HG03457 (cell line): ENCODE measurements around the gene CCDC30.

Experiments used
- ATAC-seq: cut with Tn5 transposase; IDR thresholded peaks from one replicate; pipeline ENCODE4 v1.9.1; 2021; ENCODE audit warnings: moderate number of reproducible peaks; ENCODE audit not compliant: unreplicated experiment

CCDC30 gene

DNA sequence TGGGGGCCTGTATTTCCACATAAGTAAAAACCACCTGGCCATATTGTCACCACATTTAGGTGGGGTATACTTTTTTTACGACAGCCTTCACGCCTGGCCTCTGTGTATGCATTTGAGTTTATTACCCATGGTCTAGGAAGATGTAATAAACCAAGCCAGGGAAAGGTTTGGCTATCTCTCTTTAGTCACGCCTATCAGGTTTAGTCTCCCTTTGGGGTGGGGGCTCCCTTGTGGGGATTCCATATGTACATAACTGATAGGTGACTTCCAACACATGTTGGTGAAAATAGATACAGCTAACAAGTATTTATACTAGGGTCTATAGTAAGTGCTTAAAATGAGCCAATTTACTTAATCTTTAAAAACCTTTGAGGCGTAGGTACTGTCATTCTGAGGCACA lies 223.3 kb downstream of the CCDC30 start:
- ATAC-seq: no peak

DNA sequence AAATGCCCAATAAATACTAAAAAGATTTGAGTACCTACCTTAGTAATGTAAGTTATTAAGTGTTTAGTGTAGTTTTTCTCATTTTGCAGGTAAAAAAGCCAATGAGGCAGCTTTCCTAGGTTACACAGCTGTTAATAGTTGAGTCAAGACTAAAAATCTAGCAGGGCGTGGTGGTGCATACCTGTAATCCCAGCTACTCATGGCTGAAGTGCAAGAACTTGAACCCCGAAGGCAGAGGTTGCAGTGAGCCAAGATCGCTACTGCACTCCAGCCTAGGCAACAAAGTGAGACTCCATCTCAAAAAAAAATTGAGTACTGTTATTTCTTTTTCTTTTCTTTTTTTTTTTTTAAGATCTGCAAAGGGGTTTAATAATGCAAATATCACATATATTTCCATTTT lies 226.8 kb downstream of the CCDC30 start:
- ATAC-seq: no peak

DNA sequence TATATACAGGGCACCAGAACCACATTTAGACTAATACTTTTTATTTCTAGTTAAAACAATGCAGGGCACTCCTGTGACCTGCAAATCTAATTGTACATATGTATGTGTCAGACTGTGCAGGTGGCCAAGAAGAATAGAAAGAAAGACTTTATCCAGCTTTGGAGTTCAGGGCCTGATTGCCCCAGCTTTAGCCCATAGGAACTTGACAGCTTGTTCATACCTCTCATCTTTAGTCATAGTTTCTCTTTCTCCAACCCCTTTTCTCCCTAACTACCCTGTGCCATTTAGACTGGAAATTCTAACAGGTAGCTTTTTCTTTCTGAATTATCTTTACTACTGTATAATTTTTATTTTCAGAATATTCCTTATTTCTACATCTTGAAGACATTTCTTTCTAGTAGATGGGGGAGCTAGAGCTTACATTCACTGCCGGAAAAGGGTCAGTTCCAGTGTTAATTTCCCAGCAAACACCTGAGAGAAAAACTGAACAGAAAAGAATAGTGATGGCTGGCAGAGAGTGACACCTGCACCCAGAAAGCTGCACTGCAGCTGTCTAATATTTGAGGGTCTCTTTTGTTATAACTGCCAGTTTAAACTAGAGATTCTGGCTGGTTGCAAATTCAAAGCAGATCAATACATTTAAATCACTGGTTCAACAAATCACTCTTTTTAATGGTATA lies 227.5 kb downstream of the CCDC30 start:
- no peak for ATAC-seq

DNA sequence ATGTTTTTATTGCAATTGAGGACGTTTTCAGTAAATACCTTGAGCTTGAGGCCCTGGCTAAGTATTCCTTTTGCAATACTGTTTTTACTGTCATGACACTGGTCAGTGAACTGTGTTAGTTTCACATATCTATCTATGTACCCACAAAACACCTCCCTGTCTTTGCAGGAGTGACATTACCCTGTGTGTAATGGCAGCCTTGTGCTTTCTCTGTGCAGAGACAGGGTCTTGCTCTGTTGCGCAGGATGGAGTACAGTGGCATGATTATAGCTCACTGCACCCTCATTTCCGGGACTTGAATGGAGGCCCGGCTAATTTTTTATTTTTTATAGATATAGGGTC lies 228.0 kb downstream of the CCDC30 start:
- ATAC-seq: no peak

DNA sequence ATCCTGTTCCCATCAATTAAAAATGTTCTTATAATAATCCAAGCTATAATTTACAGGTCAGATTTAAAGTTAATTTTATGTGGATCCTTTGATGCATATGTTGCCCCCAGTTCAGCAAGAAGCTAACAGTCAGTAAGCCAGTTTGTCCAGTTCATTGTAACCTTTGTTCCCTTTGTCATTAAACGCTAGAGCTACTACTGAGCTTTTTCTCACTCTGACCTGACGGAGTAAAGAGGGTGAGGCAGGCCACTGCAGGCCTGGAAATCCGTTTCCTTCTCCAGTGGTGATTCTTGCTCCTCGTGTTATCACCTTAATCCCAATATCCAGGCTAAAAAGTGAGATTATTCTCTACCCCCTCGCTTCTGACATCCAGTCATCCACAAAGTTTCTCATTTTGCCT lies 229.4 kb downstream of the CCDC30 start:
- ATAC-seq: no peak

DNA sequence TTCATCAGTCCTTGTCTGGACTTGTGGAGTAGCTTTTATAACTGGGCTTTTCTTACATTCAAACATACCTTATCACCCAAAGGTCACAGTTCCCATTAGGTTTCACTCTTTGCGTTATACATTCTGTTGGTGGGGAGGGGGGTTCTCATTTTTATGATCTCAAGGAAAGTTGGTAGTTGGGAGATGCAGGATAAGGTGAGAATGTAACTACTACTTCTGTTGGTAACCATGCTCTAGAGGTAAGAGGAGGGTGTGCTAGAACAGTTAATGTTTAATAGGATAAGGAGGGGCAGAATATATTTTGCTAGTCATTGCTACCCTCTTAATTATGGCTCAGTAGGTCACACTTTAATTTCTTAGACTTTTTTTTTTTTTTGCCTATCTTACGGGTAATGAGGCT lies 229.8 kb downstream of the CCDC30 start:
- no peak for ATAC-seq

DNA sequence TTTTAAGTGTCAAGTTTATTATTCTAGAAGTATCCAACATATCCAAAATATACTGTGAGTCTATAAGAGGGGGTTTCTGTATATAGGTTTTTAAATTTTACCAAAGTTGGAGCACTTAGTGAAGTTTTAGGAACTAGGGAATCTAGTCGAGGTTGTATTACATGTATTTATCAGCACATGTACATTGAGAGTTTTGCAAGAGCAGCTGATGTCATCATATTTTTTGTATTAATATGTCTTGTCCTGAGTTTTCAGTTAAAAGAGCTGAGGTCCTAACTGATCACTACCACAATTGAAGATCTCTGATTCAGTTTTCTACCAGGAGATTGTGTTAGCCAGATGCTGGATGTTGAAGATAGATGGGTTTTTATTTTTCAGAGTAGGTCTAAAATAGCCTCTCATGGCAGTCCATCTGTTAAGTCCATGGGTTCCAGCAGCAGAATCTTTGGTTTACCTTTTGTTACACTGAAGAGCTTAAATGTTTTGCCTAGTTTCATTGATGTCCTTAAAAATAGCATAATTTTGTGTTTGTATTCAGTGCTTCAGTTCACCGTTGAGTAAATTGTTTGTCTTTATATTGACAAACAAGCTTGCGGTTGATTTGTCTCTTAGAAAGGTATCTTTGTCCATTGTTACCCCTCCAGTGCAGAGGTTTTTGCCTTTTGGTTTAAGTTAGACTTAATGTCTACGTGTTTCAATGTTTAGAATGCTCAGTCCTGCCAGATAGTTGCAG lies 235.2 kb downstream of the CCDC30 start:
- ATAC-seq: no peak

DNA sequence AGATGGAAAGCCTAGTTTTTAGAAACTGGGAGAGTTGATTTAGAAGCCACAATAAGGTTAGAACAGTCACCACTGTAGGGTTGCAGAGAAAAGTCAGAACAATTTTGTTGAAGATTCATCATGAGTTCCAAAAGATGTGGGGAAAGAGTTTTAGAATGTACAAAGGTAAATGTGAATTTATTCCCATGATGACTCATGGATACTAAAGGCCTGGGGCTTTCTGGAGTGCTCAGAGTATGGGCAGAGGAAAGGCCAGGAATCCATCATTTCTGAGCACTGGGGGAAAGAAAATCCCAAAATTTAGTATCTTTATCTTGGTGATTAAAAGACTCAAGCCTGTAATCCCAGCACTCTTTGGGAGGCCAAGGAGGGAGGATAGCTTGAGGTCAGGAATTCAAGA lies 236.9 kb downstream of the CCDC30 start:
- ATAC-seq: no peak

DNA sequence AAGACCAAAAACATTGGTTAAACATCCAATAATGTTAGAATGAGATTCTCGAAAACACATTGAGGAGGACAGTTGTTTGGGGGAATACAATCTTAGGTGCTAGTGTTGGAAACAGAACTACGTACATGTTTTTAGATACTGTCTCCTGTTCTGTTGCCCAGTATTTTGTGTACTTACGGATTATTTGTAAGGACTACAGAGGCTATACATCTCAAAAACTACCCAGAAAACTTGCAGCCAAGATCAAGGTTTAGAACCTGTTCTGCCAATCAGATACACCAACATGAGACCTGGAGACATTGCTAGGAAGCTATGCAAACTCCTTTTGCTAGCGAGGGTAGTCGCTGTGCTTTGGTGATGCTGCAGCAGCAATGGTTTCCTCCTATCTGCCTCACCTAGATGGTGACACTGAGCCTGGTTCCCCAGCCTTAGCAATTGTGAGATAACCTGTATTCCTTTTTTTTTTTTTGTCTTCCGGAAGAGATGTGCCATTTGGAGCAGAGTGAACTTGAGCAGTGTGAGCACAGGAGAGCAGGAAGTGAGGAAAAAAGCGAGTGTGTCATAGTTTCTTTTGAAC lies 240.9 kb downstream of the CCDC30 start:
- ATAC-seq: no peak
